ENCODE measurements around the gene UBE2K.

GRCh38 chr4:39648213-39648612 lies 49.7 kb upstream of the UBE2K start:
- TF ChIP-seq EP300 (IDR thresholded peaks at IDR 0.05) (no peak), CTCF (IDR thresholded peaks at IDR 0.05) (no peak), POLR2A (IDR thresholded peaks at IDR 0.05) (no peak)
